T-helper 2 cell treated with Interferon-gamma antibody and Interleukin-4, amounts not matched to agents 100 ng/mL and 5 ng/mL, for 36 hours (primary cell): ENCODE measurements around the gene ANXA7. TPM values are rescaled to one million over a fixed set of nuclear protein-coding genes. Genes with fewer than 3 reads are reported as not detected.
"Not testable (repeated sequence)": the region's sequence is repeated elsewhere in the genome, so short reads cannot be mapped to it uniquely, and the experiment has no call there.

Experiments
- intact Hi-C: fragments of 100-400 bp; cut with micrococcal nuclease; formaldehyde crosslinking; loops from one replicate; pipeline ENCODE4 v1.15.1; 2023
- total RNA-seq: library from RNA; stranded (reverse); gene quantifications from 2 replicates; pipeline ENCODE4 v1.2.3, GENCODE V29; 2022

Gene ANXA7
- total RNA-seq, 1 donor from 2014 or later, result 117 TPM

- intact Hi-C loops, result no loop called here
These were observed 69.6 kb downstream of the ANXA7 start for GRCh38 chr10:73344269-73344668.

- intact Hi-C loops, result no loop called here
These were observed 73.7 kb downstream of the ANXA7 start for GRCh38 chr10:73340121-73340520.

- intact Hi-C loops, result no loop called here
These were observed 74.4 kb downstream of the ANXA7 start for GRCh38 chr10:73339436-73339835.

GRCh38 chr10:73338801-73339368 lies 75.0 kb downstream of the ANXA7 start:
- intact Hi-C loops, result no loop called here

- intact Hi-C loops, result no loop called here
These were observed 80.7 kb downstream of the ANXA7 start for GRCh38 chr10:73333202-73333601.

- intact Hi-C loops, result no loop called here
These were observed 81.5 kb downstream of the ANXA7 start for GRCh38 chr10:73332379-73332778.

GRCh38 chr10:73328523-73328922 lies 85.3 kb downstream of the ANXA7 start:
- intact Hi-C loops, result not testable (repeated sequence)

GRCh38 chr10:73325290-73325689 lies 88.6 kb downstream of the ANXA7 start:
- intact Hi-C loops, result not testable (repeated sequence)

Other genes with a start within 250 kb of the ANXA7 start
- 30.2 and 31.7 TPM in 2 replicates for gene ECD, start 246.1 kb downstream of the ANXA7 start, total RNA-seq
- 14.1 and 14.2 TPM in 2 replicates for gene FAM149B1, start 245.9 kb downstream of the ANXA7 start, total RNA-seq
- gene DNAJC9, start 166.8 kb downstream of the ANXA7 start, total RNA-seq, result 59.7 and 60.2 TPM in 2 replicates
- gene MRPS16, start 161.4 kb downstream of the ANXA7 start, total RNA-seq, result 105 and 107 TPM in 2 replicates
- 0.20 and 0.25 TPM in 2 replicates for gene CFAP70, start 55.2 kb downstream of the ANXA7 start, total RNA-seq
- gene MSS51, start 19.5 kb upstream of the ANXA7 start, total RNA-seq, result 3.3 and 3.9 TPM in 2 replicates
- gene PPP3CB, start 82.0 kb upstream of the ANXA7 start, total RNA-seq, result 47.3 and 49.7 TPM in 2 replicates
- 2.5 and 3.3 TPM in 2 replicates for gene USP54, start 177.3 kb upstream of the ANXA7 start, total RNA-seq
- not detected in 2 replicates for gene MYOZ1, start 227.4 kb upstream of the ANXA7 start, total RNA-seq
- 0.09 TPM in 1 of 2 replicates, not detected in the other for gene SYNPO2L, start 242.0 kb upstream of the ANXA7 start, total RNA-seq